Embryonic facial prominence (tissue), 1 donor: ENCODE data around the gene ACSS1.

Experiments used
- DNase-seq: peaks from one replicate; pipeline ENCODE4 v3.0.0-alpha.2; 2016; ENCODE audit errors: extremely low spot score

The ACSS1 gene

GRCh38 chr20:24957326-24958016, 100.5 kb downstream of the ACSS1 start:
- DNase-seq, result no peak
